OCI-LY7 (cell line): Measurements from ENCODE around the gene TCAP. TPM values are rescaled to one million over a fixed set of nuclear protein-coding genes. Genes with fewer than 3 reads are reported as not detected.

Experiments
- BruUV-seq: library from RNA; stranded (reverse); fragments of 400-500 nt; replicated peaks from 2 replicates; lab custom pipeline; 2021; lab: Mats Ljungman, UMichigan
- CTCF ChIA-PET: fragments of 300-600 bp; sonication (Branson Sonifier 250); formaldehyde crosslinking; loops from one replicate; lab custom pipeline; 2022; ENCODE audit warnings: antibody characterized with exemption; ENCODE audit not compliant: unreplicated experiment; lab: Charles Lee
- POLR2A ChIA-PET: fragments of 300-600 bp; sonication (Branson Sonifier 250); formaldehyde crosslinking; loops from one replicate; lab custom pipeline; 2022; ENCODE audit warnings: antibody characterized with exemption; lab: Charles Lee
- DNase-seq: peaks from one replicate; pipeline ENCODE4 v3.0.0-alpha.2; 2015; ENCODE audit warnings: low spot score
- H2AFZ ChIP-seq: fragments of 200-600 bp; sonication (generic), shearing (Covaris generic); 2 replicates; pipeline ENCODE4 v1.6.1; 2014; ENCODE audit warnings: mild to moderate bottlenecking, antibody characterized with exemption, low read length, moderate library complexity
- H3K27ac ChIP-seq: fragments of 200-600 bp; sonication (generic); 2 replicates; pipeline ENCODE4 v1.5.1; 2014; ENCODE audit warnings: mixed run types, low read depth, mild to moderate bottlenecking, moderate library complexity, low read length, inconsistent platforms; ENCODE audit not compliant: poor library complexity, severe bottlenecking
- H3K36me3 ChIP-seq: fragments of 200-600 bp; sonication (generic); 2 replicates; pipeline ENCODE4 v1.6.1; 2014; ENCODE audit warnings: mild to moderate bottlenecking, antibody characterized with exemption, low read length, moderate library complexity, mixed read lengths; ENCODE audit not compliant: insufficient read depth
- H3K4me1 ChIP-seq: fragments of 200-600 bp; sonication (generic); 2 replicates; pipeline ENCODE4 v1.5.1; 2014; ENCODE audit warnings: mild to moderate bottlenecking, low read length; ENCODE audit not compliant: insufficient read depth, poor library complexity, severe bottlenecking
- H3K4me2 ChIP-seq: fragments of 200-600 bp; sonication (generic); 2 replicates; pipeline ENCODE4 v1.6.1; 2014; ENCODE audit warnings: mild to moderate bottlenecking, low read length
- H3K4me3 ChIP-seq: fragments of 200-600 bp; sonication (generic); 2 replicates; pipeline ENCODE4 v1.5.1; 2014; ENCODE audit warnings: mild to moderate bottlenecking, low read depth, low read length; ENCODE audit not compliant: poor library complexity, severe bottlenecking
- H3K79me2 ChIP-seq: fragments of 200-600 bp; sonication (generic); 2 replicates; pipeline ENCODE4 v1.6.1; 2016; ENCODE audit warnings: low read depth, mild to moderate bottlenecking, low read length, moderate library complexity, mixed read lengths; ENCODE audit not compliant: insufficient read depth
- H3K9me2 ChIP-seq: fragments of 200-600 bp; sonication (generic); 2 replicates; pipeline ENCODE4 v1.6.1; 2016; ENCODE audit warnings: mild to moderate bottlenecking, low read length, mixed read lengths; ENCODE audit not compliant: insufficient read depth
- H3K9me3 ChIP-seq: fragments of 200-600 bp; sonication (generic); 2 replicates; pipeline ENCODE4 v1.6.1; 2014; ENCODE audit warnings: mild to moderate bottlenecking, mixed run types, low read length, mixed read lengths
- H4K20me1 ChIP-seq: fragments of 200-600 bp; sonication (generic); 2 replicates; pipeline ENCODE4 v1.6.1; 2014; ENCODE audit warnings: mild to moderate bottlenecking, antibody characterized with exemption, low read length, moderate library complexity, mixed read lengths; ENCODE audit not compliant: insufficient read depth
- EZH2phosphoT487 ChIP-seq: fragments of 200-600 bp; sonication (generic); IDR thresholded peaks from 2 replicates; pipeline ENCODE4 v1.6.1; 2018; ENCODE audit warnings: low read depth, borderline replicate concordance, mild to moderate bottlenecking, mixed run types, antibody characterized with exemption, low read length, moderate library complexity, mixed read lengths
- intact Hi-C: fragments of 100-400 bp; cut with micrococcal nuclease; formaldehyde crosslinking; loops from one replicate; pipeline ENCODE4 v1.10.0; 2022; ENCODE audit not compliant: unreplicated experiment
- total RNA-seq, 2 experiments: library from RNA; depleted of rRNA in 1 of 2; stranded (reverse); fragments of >200 nt in 1 of 2; shearing (Covaris generic) in 1 of 2; gene quantifications; 2 replicates each; pipeline ENCODE4 v1.2.3, GENCODE V29; 2014 to 2022
- TF ChIP-seq, protein P1 (sequence below): fragments of 200-600 bp; sonication (generic); conservative IDR thresholded peaks from 2 replicates; pipeline ENCODE4 v1.5.1; 2014; ENCODE audit warnings: mild to moderate bottlenecking, antibody characterized with exemption, low read length, moderate library complexity, mixed read lengths

Gene TCAP
- total RNA-seq, 2 experiments from 2014 or later, result 1.5 to 2.7 TPM

DNA sequence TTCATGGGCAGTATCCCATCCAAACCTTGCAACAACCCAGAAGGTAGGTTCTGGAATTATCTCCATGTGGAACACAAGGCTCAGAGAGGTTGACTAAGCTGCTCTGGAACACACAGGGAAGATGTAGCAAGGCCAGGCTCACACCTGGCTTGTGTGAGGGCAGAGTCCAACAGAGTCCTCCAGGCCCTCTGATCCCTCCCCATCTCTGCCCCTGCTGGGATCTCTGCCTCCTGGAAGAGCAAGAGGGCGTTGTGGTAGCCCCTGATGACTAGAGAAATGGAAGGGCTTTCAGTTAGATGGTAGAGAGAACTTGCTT lies 45.4 kb upstream of the TCAP start:
- no peak for DNase-seq
- Histone ChIP-seq H3K9me2 (no peaks in the 10 kb centered on the region), H3K4me2 (no peak overlapping the region), H3K9me3 (no peaks in the 10 kb centered on the region), H2AFZ (no peak overlapping the region), H4K20me1 (no peaks in the 10 kb centered on the region), H3K27ac (no peak overlapping the region), H3K4me3 (no peak overlapping the region), H3K36me3 (no peaks in the 10 kb centered on the region; the same call in 1 of the 2 replicates), H3K79me2 (no peaks in the 10 kb centered on the region), H3K4me1 (peaks cover 37% of the 10 kb centered on the region)
- intact Hi-C loops, result loop anchor here (5.0 kb wide), 1 partner anchor 243 kb away; the partner anchor contains the start of gene IKZF3
- ChIA-PET POLR2A (interaction anchor here (0.6 kb wide), 1 partner anchor 136 kb away, joined by 3 read pairs; no protein-coding TSS in a partner anchor), CTCF (no interaction called here)
- BruUV-seq, result no TSS peak
- TF ChIP-seq EZH2phosphoT487, result no peak
- TF ChIP-seq, protein P1, sequence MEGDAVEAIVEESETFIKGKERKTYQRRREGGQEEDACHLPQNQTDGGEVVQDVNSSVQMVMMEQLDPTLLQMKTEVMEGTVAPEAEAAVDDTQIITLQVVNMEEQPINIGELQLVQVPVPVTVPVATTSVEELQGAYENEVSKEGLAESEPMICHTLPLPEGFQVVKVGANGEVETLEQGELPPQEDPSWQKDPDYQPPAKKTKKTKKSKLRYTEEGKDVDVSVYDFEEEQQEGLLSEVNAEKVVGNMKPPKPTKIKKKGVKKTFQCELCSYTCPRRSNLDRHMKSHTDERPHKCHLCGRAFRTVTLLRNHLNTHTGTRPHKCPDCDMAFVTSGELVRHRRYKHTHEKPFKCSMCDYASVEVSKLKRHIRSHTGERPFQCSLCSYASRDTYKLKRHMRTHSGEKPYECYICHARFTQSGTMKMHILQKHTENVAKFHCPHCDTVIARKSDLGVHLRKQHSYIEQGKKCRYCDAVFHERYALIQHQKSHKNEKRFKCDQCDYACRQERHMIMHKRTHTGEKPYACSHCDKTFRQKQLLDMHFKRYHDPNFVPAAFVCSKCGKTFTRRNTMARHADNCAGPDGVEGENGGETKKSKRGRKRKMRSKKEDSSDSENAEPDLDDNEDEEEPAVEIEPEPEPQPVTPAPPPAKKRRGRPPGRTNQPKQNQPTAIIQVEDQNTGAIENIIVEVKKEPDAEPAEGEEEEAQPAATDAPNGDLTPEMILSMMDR, result no peak

DNA sequence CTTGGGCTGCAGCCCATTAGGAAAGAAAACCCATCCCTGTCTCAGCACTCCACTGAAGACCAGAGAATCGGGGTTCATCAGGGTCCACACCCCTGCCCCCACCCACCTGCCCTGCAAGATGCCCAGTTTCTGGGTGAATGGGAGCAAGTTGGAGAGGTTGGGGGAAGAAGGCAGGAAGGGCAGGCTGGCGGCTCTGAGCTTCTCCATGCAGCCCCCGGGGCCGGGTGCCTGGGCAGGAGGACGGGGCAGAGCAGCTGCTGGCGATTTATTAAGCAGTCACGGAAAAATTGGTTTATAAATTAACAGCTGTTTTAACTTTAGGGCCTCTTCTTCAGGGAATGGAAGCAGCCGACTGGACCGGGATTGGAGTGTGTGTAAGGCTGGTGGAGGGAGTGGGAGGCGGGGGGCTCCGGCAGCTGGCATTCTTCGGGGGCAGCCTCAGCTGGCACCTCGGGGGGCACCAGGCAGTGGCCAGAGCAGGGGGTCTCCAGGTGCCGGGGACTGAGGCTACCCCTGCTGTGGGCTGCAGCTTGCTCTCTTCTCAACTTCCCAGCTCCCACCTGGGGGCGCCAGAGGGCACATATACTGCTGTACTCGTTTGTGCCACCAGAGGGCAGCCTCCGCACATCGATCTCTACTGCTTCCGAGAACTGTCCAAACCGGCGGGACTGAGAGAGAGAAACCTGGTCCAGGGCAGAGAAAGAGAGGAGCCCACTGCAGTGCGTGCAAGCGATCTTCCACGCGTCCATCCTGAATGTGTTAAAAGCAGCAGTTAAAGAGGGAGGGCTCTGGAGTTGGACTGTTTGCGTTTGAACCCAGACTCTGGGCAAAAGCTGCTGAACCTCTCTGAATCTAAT lies 43.4 kb upstream of the TCAP start:
- TF ChIP-seq, protein P1, result peak; percentile 100
- TF ChIP-seq EZH2phosphoT487, result no peak
- H3K4me2 ChIP-seq, result peak overlapping the region; percentile 63
- H3K4me3 ChIP-seq, result peak overlapping the region; percentile 36
- H4K20me1 ChIP-seq, result no peaks in the 10 kb centered on the region
- BruUV-seq, result no TSS peak
- peak; percentile 87 for DNase-seq
- H2AFZ ChIP-seq, result peak overlapping the region; percentile 86
- CTCF ChIA-PET, result interaction anchor here (0.5 to 1.6 kb wide), 6 partner anchors 10 to 447 kb away, joined by 3 to 5 read pairs (median 4); partner anchors contain the start of gene STARD3
- POLR2A ChIA-PET, result no interaction called here
- H3K36me3 ChIP-seq, result no peaks in the 10 kb centered on the region; the same call in 1 of the 2 replicates
- H3K9me3 ChIP-seq, result no peaks in the 10 kb centered on the region
- H3K4me1 ChIP-seq, result peaks cover 37% of the 10 kb centered on the region
- no peaks in the 10 kb centered on the region for H3K79me2 ChIP-seq
- no peaks in the 10 kb centered on the region for H3K9me2 ChIP-seq
- intact Hi-C loops, result loop anchor here (1.0 to 5.0 kb wide), 4 partner anchors 51 to 359 kb away; partner anchors contain the start of genes IKZF3 and PSMD3
- H3K27ac ChIP-seq, result peak overlapping the region; percentile 53
